DND-41 (cell line): ENCODE results near the gene ACAP2.

Experiments
- CTCF ChIP-seq: IDR thresholded peaks from 2 replicates; pipeline ENCODE4 v1.5.1; 2012; ENCODE audit warnings: borderline replicate concordance, low read length, moderate library complexity, mild to moderate bottlenecking; ENCODE audit not compliant: poor library complexity, severe bottlenecking; ENCODE audit errors: extremely low read depth
- EZH2 ChIP-seq: IDR thresholded peaks from 3 replicates; pipeline ENCODE4 v1.6.1; 2012; ENCODE audit warnings: borderline replicate concordance, low read depth, mild to moderate bottlenecking, moderate library complexity, low read length, inconsistent platforms; ENCODE audit not compliant: severe bottlenecking

- TF ChIP-seq CTCF (no peak), EZH2 (no peak)
Measured at GRCh38 chr3:195394700-195395099, 48.1 kb downstream of the ACAP2 start.
